ACC112 (cell line): ENCODE data around the gene BRSK1.

Source experiments
- H2AFZ ChIP-seq: fragments of 200-600 bp; sonication (generic); one replicate; pipeline ENCODE4 v1.6.0; 2017; ENCODE audit warnings: antibody characterized with exemption, low read length; ENCODE audit not compliant: unreplicated experiment
- H3K27ac ChIP-seq: fragments of 200-600 bp; sonication (generic); 2 replicates; pipeline ENCODE4 v1.5.1; 2014; ENCODE audit warnings: low read depth, mild to moderate bottlenecking, antibody characterized with exemption, low read length, moderate library complexity
- H3K27me3 ChIP-seq: fragments of 200-600 bp; sonication (generic); 2 replicates; pipeline ENCODE4 v1.6.1; 2014; ENCODE audit warnings: mild to moderate bottlenecking, antibody characterized with exemption, low read length, moderate library complexity, mixed read lengths; ENCODE audit not compliant: insufficient read depth
- H3K36me3 ChIP-seq: fragments of 200-600 bp; sonication (generic); 2 replicates; pipeline ENCODE4 v1.6.1; 2016; ENCODE audit warnings: mild to moderate bottlenecking, antibody characterized with exemption, low read length, moderate library complexity, mixed read lengths; ENCODE audit not compliant: insufficient read depth
- H3K4me1 ChIP-seq: fragments of 200-600 bp; sonication (generic); one replicate; pipeline ENCODE4 v1.6.1; 2016; ENCODE audit warnings: low read length, mixed read lengths; ENCODE audit not compliant: insufficient read depth, unreplicated experiment, control insufficient read depth
- H3K4me3 ChIP-seq: fragments of 200-600 bp; sonication (generic); 2 replicates; pipeline ENCODE4 v1.5.1; 2014; ENCODE audit warnings: mild to moderate bottlenecking, low read depth, low read length
- H3K79me2 ChIP-seq: fragments of 200-600 bp; sonication (generic); one replicate; pipeline ENCODE4 v1.6.0; 2016; ENCODE audit warnings: low read length; ENCODE audit not compliant: control insufficient read depth, unreplicated experiment, insufficient read depth

BRSK1 gene

GRCh38 chr19:55358943-55359908 lies 75.4 kb downstream of the BRSK1 start:
- H3K4me1 ChIP-seq: no peaks in the 10 kb centered on the region
- peaks cover 11% of the 10 kb centered on the region for H3K27me3 ChIP-seq
- H3K4me3 ChIP-seq: no peak overlapping the region
- no peak overlapping the region for H3K27ac ChIP-seq
- no peaks in the 10 kb centered on the region for H3K36me3 ChIP-seq
- H3K79me2 ChIP-seq: no peaks in the 10 kb centered on the region
- no peak overlapping the region for H2AFZ ChIP-seq

GRCh38 chr19:55360902-55361301 lies 77.1 kb downstream of the BRSK1 start:
- H3K4me1 ChIP-seq: no peaks in the 10 kb centered on the region
- H3K27me3 ChIP-seq: no peaks in the 10 kb centered on the region
- H2AFZ ChIP-seq: no peak overlapping the region
- no peaks in the 10 kb centered on the region for H3K36me3 ChIP-seq
- H3K27ac ChIP-seq: no peak overlapping the region
- no peak overlapping the region for H3K4me3 ChIP-seq
- H3K79me2 ChIP-seq: no peaks in the 10 kb centered on the region
